Activated CD4-positive, alpha-beta memory T cell treated with anti-CD3 and anti-CD28 coated beads, Interleukin-2, amount 10 ng/mL, durations not matched to agents 7 days and 5 days (primary cell): ENCODE data around the gene ABI1. TPM values are rescaled to one million over a fixed set of nuclear protein-coding genes. Genes with fewer than 3 reads are reported as not detected.

Source experiments
- CTCF ChIA-PET: fragments of 350-600 bp; sonication (Branson Sonifier 250); formaldehyde crosslinking; loops from one replicate; lab custom pipeline; 2021; ENCODE audit warnings: antibody characterized with exemption, inconsistent platforms; lab: Charles Lee
- POLR2A ChIA-PET: fragments of 350-600 bp; sonication (Branson Sonifier 250); formaldehyde crosslinking; loops from one replicate; lab custom pipeline; 2021; ENCODE audit warnings: antibody characterized with exemption; lab: Charles Lee
- DNase-seq: peaks from one replicate; pipeline ENCODE4 v3.0.0-alpha.2; 2020
- H3K27ac Mint-ChIP-seq: one replicate; pipeline ENCODE4 v1.8.0; 2021; ENCODE audit warnings: mild to moderate bottlenecking, mixed read lengths
- H3K27me3 Mint-ChIP-seq: one replicate; pipeline ENCODE4 v1.8.0; 2021; ENCODE audit warnings: mixed read lengths
- H3K36me3 Mint-ChIP-seq: one replicate; pipeline ENCODE4 v1.8.0; 2021; ENCODE audit warnings: low read depth, mixed read lengths
- H3K4me1 Mint-ChIP-seq: one replicate; pipeline ENCODE4 v1.8.0; 2021; ENCODE audit warnings: mixed read lengths
- H3K4me3 Mint-ChIP-seq: one replicate; pipeline ENCODE4 v1.8.0; 2021; ENCODE audit warnings: mild to moderate bottlenecking, mixed read lengths
- H3K9me3 Mint-ChIP-seq: one replicate; pipeline ENCODE4 v1.8.0; 2021; ENCODE audit warnings: mixed read lengths
- total RNA-seq, 2 experiments: library from RNA; stranded (reverse); gene quantifications; one replicate each; pipeline ENCODE4 v1.2.3, GENCODE V29; 2021

The ABI1 gene
- total RNA-seq, 2 experiments from 2014 or later: 76.9 to 78.4 TPM

GRCh38 chr10:26715137-26715487 lies 145.6 kb downstream of the ABI1 start:
- CTCF ChIA-PET: interaction anchor here (3.7 kb wide), 1 partner anchor 11 kb away, joined by 13 read pairs; no protein-coding TSS in a partner anchor
- Mint-ChIP-seq H3K27me3 (no peaks in the 10 kb centered on the region), H3K27ac (no peak overlapping the region), H3K4me3 (no peak overlapping the region), H3K36me3 (peaks cover 43% of the 10 kb centered on the region), H3K9me3 (no peaks in the 10 kb centered on the region), H3K4me1 (peaks cover 12% of the 10 kb centered on the region)
- POLR2A ChIA-PET: interaction anchor here (0.7 to 1.1 kb wide), 2 partner anchors 9 to 17 kb away, joined by 3 to 4 read pairs; no protein-coding TSS in a partner anchor
- no peak for DNase-seq

GRCh38 chr10:26714415-26715136 lies 146.2 kb downstream of the ABI1 start:
- POLR2A ChIA-PET: interaction anchor here (0.7 to 1.1 kb wide), 2 partner anchors 9 to 17 kb away, joined by 3 read pairs; no protein-coding TSS in a partner anchor
- Mint-ChIP-seq H3K36me3 (peaks cover 40% of the 10 kb centered on the region), H3K27me3 (no peaks in the 10 kb centered on the region), H3K4me1 (peaks cover 7% of the 10 kb centered on the region), H3K27ac (no peak overlapping the region), H3K9me3 (no peaks in the 10 kb centered on the region), H3K4me3 (no peak overlapping the region)
- no peak for DNase-seq
- CTCF ChIA-PET: interaction anchor here (3.7 kb wide), 1 partner anchor 12 kb away, joined by 13 read pairs; no protein-coding TSS in a partner anchor

- H3K4me3 Mint-ChIP-seq: no peak overlapping the region
- no peaks in the 10 kb centered on the region for H3K27me3 Mint-ChIP-seq
- peaks cover 52% of the 10 kb centered on the region for H3K36me3 Mint-ChIP-seq
- H3K9me3 Mint-ChIP-seq: no peaks in the 10 kb centered on the region
- H3K4me1 Mint-ChIP-seq: peaks cover 8% of the 10 kb centered on the region
- ChIA-PET CTCF (no interaction called here), POLR2A (no interaction called here)
- no peak for DNase-seq
- no peak overlapping the region for H3K27ac Mint-ChIP-seq
These were observed 149.4 kb downstream of the ABI1 start for GRCh38 chr10:26711324-26711723.

GRCh38 chr10:26706936-26707335 lies 153.8 kb downstream of the ABI1 start:
- CTCF ChIA-PET: no interaction called here

GRCh38 chr10:26706206-26706605 lies 154.6 kb downstream of the ABI1 start:
- Mint-ChIP-seq H3K27ac (peak overlapping the region; percentile 6), H3K4me3 (no peak overlapping the region), H3K9me3 (no peaks in the 10 kb centered on the region), H3K4me1 (peaks cover 28% of the 10 kb centered on the region), H3K27me3 (no peaks in the 10 kb centered on the region), H3K36me3 (peaks cover 61% of the 10 kb centered on the region)
- no peak for DNase-seq
- ChIA-PET POLR2A (interaction anchor here (3.5 kb wide), 1 partner anchor 9 kb away, joined by 19 read pairs; the partner anchor contains the start of gene PDSS1), CTCF (no interaction called here)

More at GRCh38 chr10:26706936-26707335, 153.8 kb downstream of the ABI1 start:
- Mint-ChIP-seq H3K27ac (no peak overlapping the region), H3K4me1 (peaks cover 27% of the 10 kb centered on the region), H3K27me3 (no peaks in the 10 kb centered on the region), H3K36me3 (peaks cover 59% of the 10 kb centered on the region), H3K4me3 (no peak overlapping the region), H3K9me3 (no peaks in the 10 kb centered on the region)
- DNase-seq: no peak
- POLR2A ChIA-PET: interaction anchor here (3.5 kb wide), 1 partner anchor 10 kb away, joined by 19 read pairs; the partner anchor contains the start of gene PDSS1

- CTCF ChIA-PET: no interaction called here
- POLR2A ChIA-PET: no interaction called here
- Mint-ChIP-seq H3K9me3 (no peaks in the 10 kb centered on the region), H3K27ac (no peak overlapping the region), H3K27me3 (no peaks in the 10 kb centered on the region), H3K4me3 (no peak overlapping the region), H3K36me3 (peaks cover 66% of the 10 kb centered on the region), H3K4me1 (peaks cover 43% of the 10 kb centered on the region)
- no peak for DNase-seq
These were observed 156.8 kb downstream of the ABI1 start for GRCh38 chr10:26703974-26704373.

- peaks cover 61% of the 10 kb centered on the region for H3K36me3 Mint-ChIP-seq
- H3K27ac Mint-ChIP-seq: no peak overlapping the region
- H3K9me3 Mint-ChIP-seq: no peaks in the 10 kb centered on the region
- H3K4me3 Mint-ChIP-seq: no peak overlapping the region
- ChIA-PET POLR2A (no interaction called here), CTCF (no interaction called here)
- H3K4me1 Mint-ChIP-seq: peaks cover 49% of the 10 kb centered on the region
- H3K27me3 Mint-ChIP-seq: no peaks in the 10 kb centered on the region
- no peak for DNase-seq
These were observed 157.7 kb downstream of the ABI1 start for GRCh38 chr10:26703096-26703495.

- no peaks in the 10 kb centered on the region for H3K27me3 Mint-ChIP-seq
- no peak for DNase-seq
- peaks cover 46% of the 10 kb centered on the region for H3K36me3 Mint-ChIP-seq
- H3K4me1 Mint-ChIP-seq: peaks cover 51% of the 10 kb centered on the region
- CTCF ChIA-PET: no interaction called here
- POLR2A ChIA-PET: no interaction called here
- no peak overlapping the region for H3K27ac Mint-ChIP-seq
- H3K9me3 Mint-ChIP-seq: no peaks in the 10 kb centered on the region
- no peak overlapping the region for H3K4me3 Mint-ChIP-seq
These were observed 159.7 kb downstream of the ABI1 start for GRCh38 chr10:26700884-26701630.

- POLR2A ChIA-PET: interaction anchor here (2.0 kb wide), 1 partner anchor 26 kb away, joined by 6 read pairs; no protein-coding TSS in a partner anchor
- CTCF ChIA-PET: interaction anchor here (1.1 kb wide), 1 partner anchor 28 kb away, joined by 4 read pairs; no protein-coding TSS in a partner anchor
- no peak overlapping the region for H3K4me3 Mint-ChIP-seq
- no peak for DNase-seq
- H3K4me1 Mint-ChIP-seq: peaks cover 46% of the 10 kb centered on the region
- H3K36me3 Mint-ChIP-seq: peaks cover 39% of the 10 kb centered on the region
- H3K27ac Mint-ChIP-seq: no peak overlapping the region
- H3K27me3 Mint-ChIP-seq: no peaks in the 10 kb centered on the region
- H3K9me3 Mint-ChIP-seq: no peaks in the 10 kb centered on the region
These were observed 161.1 kb downstream of the ABI1 start for GRCh38 chr10:26699631-26700030.

GRCh38 chr10:26698909-26699308 lies 161.8 kb downstream of the ABI1 start:
- CTCF ChIA-PET: interaction anchor here (1.1 kb wide), 2 partner anchors 28 to 162 kb away, joined by 3 to 4 read pairs; partner anchors contain the start of gene ABI1
- peaks cover 34% of the 10 kb centered on the region for H3K36me3 Mint-ChIP-seq
- POLR2A ChIA-PET: interaction anchor here (2.0 to 3.0 kb wide), 2 partner anchors 27 to 455 kb away, joined by 6 to 14 read pairs; partner anchors contain the start of gene YME1L1
- no peaks in the 10 kb centered on the region for H3K27me3 Mint-ChIP-seq
- no peaks in the 10 kb centered on the region for H3K9me3 Mint-ChIP-seq
- peaks cover 42% of the 10 kb centered on the region for H3K4me1 Mint-ChIP-seq
- DNase-seq: no peak
- peak overlapping the region; percentile 95 for H3K4me3 Mint-ChIP-seq
- peak overlapping the region; percentile 71 for H3K27ac Mint-ChIP-seq

GRCh38 chr10:26697922-26698608 lies 162.7 kb downstream of the ABI1 start:
- H3K9me3 Mint-ChIP-seq: no peaks in the 10 kb centered on the region
- ChIA-PET POLR2A (interaction anchor here (0.7 to 3.2 kb wide), 16 partner anchors 10 to 559 kb away, joined by 3 to 19 read pairs (median 4); partner anchors contain the start of genes ABI1 and YME1L1), CTCF (interaction anchor here (1.0 to 2.5 kb wide), 6 partner anchors 12 to 183 kb away, joined by 3 to 14 read pairs (median 4); partner anchors contain the start of gene ABI1)
- no peaks in the 10 kb centered on the region for H3K27me3 Mint-ChIP-seq
- no peak for DNase-seq
- H3K36me3 Mint-ChIP-seq: peaks cover 29% of the 10 kb centered on the region
- H3K4me3 Mint-ChIP-seq: peak overlapping the region; percentile 95
- H3K27ac Mint-ChIP-seq: peak overlapping the region; percentile 71
- peaks cover 40% of the 10 kb centered on the region for H3K4me1 Mint-ChIP-seq
